Measurements from ENCODE around the gene SPRYD4. TPM values are rescaled to one million over a fixed set of nuclear protein-coding genes. Genes with fewer than 3 reads are reported as not detected.

The SPRYD4 gene
- polyA plus RNA-seq, 1 experiment, result 2.4 TPM

DNA sequence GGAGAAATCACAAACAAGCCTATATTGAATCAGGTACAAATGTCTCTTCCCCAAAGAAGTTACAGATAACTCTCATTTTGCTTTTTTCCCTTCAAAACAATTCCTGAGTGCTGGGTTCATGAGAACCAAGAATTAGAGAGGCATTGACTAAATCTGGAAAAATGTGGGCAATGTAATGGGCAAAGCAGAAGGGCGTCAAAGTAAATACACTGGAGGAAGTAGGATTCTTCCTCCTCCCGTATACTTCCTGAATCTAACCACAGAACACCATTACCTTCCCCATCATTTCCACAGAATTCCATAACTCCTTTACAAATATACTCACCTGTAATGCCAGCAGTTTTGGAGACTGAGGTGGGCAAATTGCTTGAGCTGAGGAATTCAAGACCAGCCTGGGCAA, 50.2 kb downstream of the SPRYD4 start:
- Histone ChIP-seq H3K36me3 (ENCODE audit: control insufficient read depth, insufficient read depth, low read length) (no peaks in the 10 kb centered on the region), H3K27me3 (ENCODE audit: control insufficient read depth, insufficient read depth, low read length) (no peaks in the 10 kb centered on the region), H3K4me3 (ENCODE audit: low read depth, low read length) (no peak overlapping the region)
- TF ChIP-seq, protein P1, sequence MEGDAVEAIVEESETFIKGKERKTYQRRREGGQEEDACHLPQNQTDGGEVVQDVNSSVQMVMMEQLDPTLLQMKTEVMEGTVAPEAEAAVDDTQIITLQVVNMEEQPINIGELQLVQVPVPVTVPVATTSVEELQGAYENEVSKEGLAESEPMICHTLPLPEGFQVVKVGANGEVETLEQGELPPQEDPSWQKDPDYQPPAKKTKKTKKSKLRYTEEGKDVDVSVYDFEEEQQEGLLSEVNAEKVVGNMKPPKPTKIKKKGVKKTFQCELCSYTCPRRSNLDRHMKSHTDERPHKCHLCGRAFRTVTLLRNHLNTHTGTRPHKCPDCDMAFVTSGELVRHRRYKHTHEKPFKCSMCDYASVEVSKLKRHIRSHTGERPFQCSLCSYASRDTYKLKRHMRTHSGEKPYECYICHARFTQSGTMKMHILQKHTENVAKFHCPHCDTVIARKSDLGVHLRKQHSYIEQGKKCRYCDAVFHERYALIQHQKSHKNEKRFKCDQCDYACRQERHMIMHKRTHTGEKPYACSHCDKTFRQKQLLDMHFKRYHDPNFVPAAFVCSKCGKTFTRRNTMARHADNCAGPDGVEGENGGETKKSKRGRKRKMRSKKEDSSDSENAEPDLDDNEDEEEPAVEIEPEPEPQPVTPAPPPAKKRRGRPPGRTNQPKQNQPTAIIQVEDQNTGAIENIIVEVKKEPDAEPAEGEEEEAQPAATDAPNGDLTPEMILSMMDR (IDR thresholded peaks at IDR 0.05; ENCODE audit: insufficient read depth, low read depth, low read length), result no peak
- no peak for DNase-seq (ENCODE audit: low read depth)
- ChIA-PET CTCF (interaction anchor here (5.0 kb wide), 1 partner anchor 75 kb away, joined by 21 read pairs; no protein-coding TSS in a partner anchor), POLR2A (no interaction called here)

DNA sequence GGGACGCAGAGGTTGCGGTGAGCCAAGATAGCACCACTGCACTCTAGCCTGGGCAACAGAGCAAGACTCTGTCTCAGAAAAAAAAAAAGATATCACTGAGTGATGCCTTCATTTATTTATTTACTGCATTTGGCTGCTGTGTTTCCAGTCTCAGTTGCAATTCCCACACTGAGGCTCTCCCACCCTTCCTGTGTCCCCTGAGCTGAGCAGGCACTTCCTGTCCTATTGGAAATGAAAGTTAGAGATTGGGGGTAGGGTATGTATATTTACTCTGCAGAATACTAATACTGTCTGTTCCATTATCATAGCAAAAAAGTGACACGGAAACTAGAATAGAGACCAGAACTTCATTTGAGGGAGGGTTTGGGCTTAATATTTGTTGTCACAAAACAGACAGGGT, 51.7 kb downstream of the SPRYD4 start:
- POLR2A ChIA-PET, result no interaction called here
- Histone ChIP-seq H3K4me3 (ENCODE audit: low read depth, low read length) (no peak overlapping the region), H3K27me3 (ENCODE audit: control insufficient read depth, insufficient read depth, low read length) (no peaks in the 10 kb centered on the region), H3K36me3 (ENCODE audit: control insufficient read depth, insufficient read depth, low read length) (no peaks in the 10 kb centered on the region)
- TF ChIP-seq, protein P1 (IDR thresholded peaks at IDR 0.05; ENCODE audit: insufficient read depth, low read depth, low read length), result no peak
- CTCF ChIA-PET, result interaction anchor here (0.6 to 5.0 kb wide), 6 partner anchors 9 to 74 kb away, joined by 3 to 21 read pairs (median 4); no protein-coding TSS in a partner anchor
- no peak for DNase-seq (ENCODE audit: low read depth)

DNA sequence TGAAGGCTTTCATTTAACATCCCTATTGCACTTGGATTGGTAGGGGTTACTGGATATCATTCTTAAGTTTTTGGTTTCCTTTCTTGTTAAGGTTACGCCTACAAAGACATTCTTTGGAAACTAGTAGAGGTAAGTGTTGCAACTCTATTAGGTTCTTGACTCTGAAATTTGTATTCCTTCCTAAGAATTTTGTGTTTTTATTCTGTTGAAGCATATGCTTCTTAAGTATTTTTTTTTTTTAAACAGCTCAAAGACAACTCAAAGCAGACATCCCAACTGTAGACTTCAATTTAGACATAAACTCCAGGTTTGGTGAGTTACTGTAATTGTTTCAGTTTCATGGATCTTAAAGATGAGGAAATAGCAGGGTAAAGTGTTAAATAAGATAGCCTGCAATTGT, 52.1 kb downstream of the SPRYD4 start:
- Histone ChIP-seq H3K36me3 (ENCODE audit: control insufficient read depth, insufficient read depth, low read length) (peaks cover 1% of the 10 kb centered on the region; the same call in 1 of the 2 replicates), H3K27me3 (ENCODE audit: control insufficient read depth, insufficient read depth, low read length) (no peaks in the 10 kb centered on the region), H3K4me3 (ENCODE audit: low read depth, low read length) (no peak overlapping the region)
- TF ChIP-seq, protein P1 (IDR thresholded peaks at IDR 0.05; ENCODE audit: insufficient read depth, low read depth, low read length), result no peak
- ChIA-PET CTCF (interaction anchor here (0.6 to 5.0 kb wide), 4 partner anchors 8 to 73 kb away, joined by 3 to 21 read pairs (median 5); no protein-coding TSS in a partner anchor), POLR2A (no interaction called here)
- no peak for DNase-seq (ENCODE audit: low read depth)

DNA sequence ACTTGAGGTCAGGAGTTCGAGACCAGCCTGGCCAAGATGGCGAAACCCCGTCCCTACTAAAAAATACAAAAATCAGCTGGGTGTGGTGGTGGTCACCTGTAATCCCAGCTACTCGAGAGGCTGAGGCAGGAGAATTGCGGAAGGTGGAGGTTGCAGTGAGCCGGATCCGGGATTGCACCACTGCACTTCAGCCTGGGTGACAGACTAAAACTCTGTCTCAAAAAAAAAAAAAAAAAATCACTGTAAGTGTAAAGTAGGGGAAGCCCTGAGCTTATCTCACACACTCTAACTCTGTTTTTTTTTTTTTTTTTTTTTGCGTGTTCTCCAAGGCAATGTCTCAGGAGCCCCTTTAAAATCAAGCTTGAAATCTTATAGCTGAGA, 52.8 kb downstream of the SPRYD4 start:
- TF ChIP-seq, protein P1 (IDR thresholded peaks at IDR 0.05; ENCODE audit: insufficient read depth, low read depth, low read length), result no peak
- Histone ChIP-seq H3K27me3 (ENCODE audit: control insufficient read depth, insufficient read depth, low read length) (no peaks in the 10 kb centered on the region), H3K36me3 (ENCODE audit: control insufficient read depth, insufficient read depth, low read length) (peaks cover 1% of the 10 kb centered on the region; the same call in 1 of the 2 replicates), H3K4me3 (ENCODE audit: low read depth, low read length) (peak overlapping the region; percentile 49; the same call in 1 of the 2 replicates)
- CTCF ChIA-PET, result interaction anchor here (0.6 to 5.0 kb wide), 9 partner anchors 9 to 670 kb away, joined by 3 to 21 read pairs (median 4); no protein-coding TSS in a partner anchor
- no peak for DNase-seq (ENCODE audit: low read depth)
- POLR2A ChIA-PET, result interaction anchor here (0.6 to 0.7 kb wide), 4 partner anchors 45 to 210 kb away, joined by 3 to 6 read pairs (median 4); no protein-coding TSS in a partner anchor

DNA sequence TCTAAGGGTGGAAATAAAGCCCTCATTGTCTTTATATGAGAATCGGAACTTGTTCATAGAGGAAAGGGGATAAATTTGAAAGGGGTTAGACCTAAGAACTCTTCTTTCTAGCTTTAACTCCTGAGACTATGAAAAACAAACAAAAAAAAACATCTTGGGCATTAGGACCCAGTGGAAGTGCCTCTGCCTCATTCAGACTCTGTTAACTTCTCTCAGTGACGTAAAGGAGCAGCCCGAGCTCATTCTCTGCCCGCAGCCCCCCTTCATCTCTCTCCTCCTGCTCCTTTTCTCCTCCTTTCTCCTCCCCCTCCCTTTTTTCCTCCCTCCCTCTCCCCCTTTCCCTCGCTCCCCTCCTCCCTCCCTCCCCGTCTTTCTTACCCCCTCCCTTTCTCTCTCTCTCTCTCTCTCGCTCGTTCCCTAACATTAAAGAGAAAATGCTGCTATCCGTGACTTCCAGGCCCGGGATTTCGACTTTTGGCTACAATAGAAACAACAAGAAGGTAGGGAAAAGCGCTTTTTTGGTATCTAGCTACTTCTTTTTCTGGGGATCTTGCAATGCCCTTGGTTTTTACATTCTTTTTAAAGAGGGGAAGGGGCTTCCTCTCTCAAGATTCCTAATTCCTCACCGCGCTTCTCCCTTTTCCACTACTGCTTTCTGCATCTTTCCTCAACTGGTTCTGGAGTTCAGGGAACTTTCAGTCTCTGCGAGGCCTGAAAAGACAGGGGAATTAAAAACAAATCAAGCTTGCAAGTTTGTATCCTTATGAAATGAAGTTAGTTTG, 53.4 kb downstream of the SPRYD4 start, which contains the start of gene RBMS2:
Gene RBMS2 (plus strand): TSS at position 231 of the 782 bp plus-strand sequence. CDS start 204 bp downstream, at position 435.
- peak within 1 kb of the TSS; percentile 49 for H3K4me3 ChIP-seq (ENCODE audit: low read depth, low read length)
- TF ChIP-seq, protein P1 (IDR thresholded peaks at IDR 0.05; ENCODE audit: insufficient read depth, low read depth, low read length), result no peak
- peak; percentile 77 for DNase-seq (ENCODE audit: low read depth)
- no peaks in the 10 kb centered on the region for H3K27me3 ChIP-seq (ENCODE audit: control insufficient read depth, insufficient read depth, low read length)
- peaks cover 1% of the 10 kb centered on the region; the same call in 1 of the 2 replicates for H3K36me3 ChIP-seq (ENCODE audit: control insufficient read depth, insufficient read depth, low read length)
- POLR2A ChIA-PET, result interaction anchor here (0.6 to 0.7 kb wide), 6 partner anchors 11 to 210 kb away, joined by 3 to 6 read pairs (median 4); no protein-coding TSS in a partner anchor
- CTCF ChIA-PET, result interaction anchor here (0.6 to 5.0 kb wide), 12 partner anchors 8 to 670 kb away, joined by 3 to 21 read pairs (median 4); no protein-coding TSS in a partner anchor
